Liver (tissue), 9 donors: Measurements from ENCODE around the gene TNS3. TPM values are rescaled to one million over a fixed set of nuclear protein-coding genes. Genes with fewer than 3 reads are reported as not detected.

ENCODE experiments used
- DNase-seq: peaks from one replicate; pipeline ENCODE4 v3.0.0-alpha.2; 2017; ENCODE audit warnings: low spot score
- H3K27ac ChIP-seq, 2 donors: one replicate each; pipeline ENCODE4 v1.7.0; 2013; ENCODE audit warnings: inconsistent platforms in 2 of 2, low read length in 2 of 2, control low read depth in 1 of 2, low read depth in 1 of 2, mild to moderate bottlenecking in 1 of 2
- H3K27me3 ChIP-seq, 4 donors: one replicate each; pipeline versions ENCODE4 v1.6.1 to v1.7.0; 2013; ENCODE audit warnings: low read length in 3 of 4, inconsistent platforms in 1 of 4, mild to moderate bottlenecking in 1 of 4, moderate library complexity in 1 of 4; ENCODE audit not compliant: control insufficient read depth in 4 of 4, insufficient read depth in 4 of 4
- H3K36me3 ChIP-seq, 4 donors: one replicate each; pipeline versions ENCODE4 v1.6.1 to v1.7.0; 2013; ENCODE audit warnings: low read length in 3 of 4, mild to moderate bottlenecking in 3 of 4, low read depth in 1 of 4, moderate library complexity in 1 of 4; ENCODE audit not compliant: control insufficient read depth in 4 of 4, insufficient read depth in 3 of 4
- H3K4me1 ChIP-seq, 4 donors: one replicate each; pipeline versions ENCODE4 v1.6.1 to v1.7.0; 2013; ENCODE audit warnings: low read length in 3 of 4, mild to moderate bottlenecking in 3 of 4, moderate library complexity in 1 of 4; ENCODE audit not compliant: control insufficient read depth in 4 of 4, insufficient read depth in 4 of 4
- H3K4me3 ChIP-seq, 3 donors: one replicate each; pipeline versions ENCODE4 v1.6.1 to v1.7.0; 2013; ENCODE audit warnings: low read length in 3 of 3, control low read depth in 1 of 3, low read depth in 1 of 3, mild to moderate bottlenecking in 1 of 3
- H3K9ac ChIP-seq, 2 donors: one replicate each; pipeline ENCODE4 v1.7.0; 2013; ENCODE audit warnings: low read length in 2 of 2, mild to moderate bottlenecking in 2 of 2, moderate library complexity in 2 of 2, control low read depth in 1 of 2, low read depth in 1 of 2
- H3K9me3 ChIP-seq, 4 donors: one replicate each; pipeline versions ENCODE4 v1.6.1 to v1.7.0; 2013; ENCODE audit warnings: low read length in 3 of 4; ENCODE audit not compliant: control insufficient read depth in 4 of 4
- ATF3 ChIP-seq: IDR thresholded peaks from 2 replicates; pipeline ENCODE4 v1.6.1; 2016; ENCODE audit warnings: antibody characterized with exemption
- EGR1 ChIP-seq, 2 donors: IDR thresholded peaks; 2 replicates each; pipeline ENCODE4 v1.6.1; 2016 to 2018; ENCODE audit warnings: antibody characterized with exemption in 2 of 2, low read depth in 2 of 2
- FOXA1 ChIP-seq: IDR thresholded peaks from 2 replicates; pipeline ENCODE4 v1.6.1; 2016; ENCODE audit warnings: antibody characterized with exemption
- FOXA2 ChIP-seq: IDR thresholded peaks from 2 replicates; pipeline ENCODE4 v1.6.1; 2016; ENCODE audit warnings: antibody characterized with exemption
- GABPA ChIP-seq, 2 donors: IDR thresholded peaks in 1 of 2; conservative IDR thresholded peaks in 1 of 2; 2 replicates each; pipeline ENCODE4 v1.6.1; 2016; ENCODE audit warnings: antibody characterized with exemption in 2 of 2, mild to moderate bottlenecking in 1 of 2, moderate library complexity in 1 of 2
- HNF4A ChIP-seq, 2 donors: conservative IDR thresholded peaks; 2 replicates each; pipeline ENCODE4 v1.6.1; 2016; ENCODE audit warnings: antibody characterized with exemption in 2 of 2, mild to moderate bottlenecking in 2 of 2
- JUND ChIP-seq, 2 donors: IDR thresholded peaks; 2 replicates each; pipeline ENCODE4 v1.6.1; 2016; ENCODE audit warnings: antibody characterized with exemption in 2 of 2
- NR2F2 ChIP-seq: IDR thresholded peaks from 2 replicates; pipeline ENCODE4 v1.6.1; 2016; ENCODE audit warnings: antibody characterized with exemption
- RAD21 ChIP-seq, 2 donors: IDR thresholded peaks; 2 replicates each; pipeline ENCODE4 v1.6.1; 2016; ENCODE audit warnings: antibody characterized with exemption in 2 of 2, mild to moderate bottlenecking in 2 of 2
- REST ChIP-seq: IDR thresholded peaks from 2 replicates; pipeline ENCODE4 v1.6.1; 2016; ENCODE audit warnings: antibody characterized with exemption, mild to moderate bottlenecking
- RXRA ChIP-seq, 2 donors: IDR thresholded peaks; 2 replicates each; pipeline ENCODE4 v1.6.1; 2017 to 2018; ENCODE audit warnings: antibody characterized with exemption in 2 of 2, mild to moderate bottlenecking in 1 of 2
- SP1 ChIP-seq: IDR thresholded peaks from 2 replicates; pipeline ENCODE4 v1.6.1; 2018; ENCODE audit warnings: antibody characterized with exemption, mild to moderate bottlenecking
- TAF1 ChIP-seq: conservative IDR thresholded peaks from 2 replicates; pipeline ENCODE4 v1.6.1; 2016; ENCODE audit warnings: antibody characterized with exemption, mild to moderate bottlenecking
- ZBTB33 ChIP-seq: IDR thresholded peaks from 2 replicates; pipeline ENCODE4 v1.6.1; 2016; ENCODE audit warnings: antibody characterized with exemption
- WGBS: extraction: QIAGEN DNeasy Blood & Tissue Kit; methylation state at CpG from one replicate; pipeline ENCODE4 v1.1.7; 2013; 5-methylcytosine and 5-hydroxymethylcytosine counted together
- polyA plus RNA-seq, 2 donors: library from polyadenylated mRNA; stranded (reverse) in 1 of 2; unstranded in 1 of 2; fragments of 200-250 nt in 1 of 2; fragments of >200 nt in 1 of 2; fragmentation: Nextera tagmentation in 1 of 2; extraction: Ambion mirVana in 1 of 2; gene quantifications; one replicate each; pipeline versions ENCODE4 v1.2.1 to v1.2.3, GENCODE V29; 2013 to 2015
- total RNA-seq, 2 donors: library from RNA; depleted of rRNA; stranded (reverse); fragments of >200 nt; gene quantifications; one replicate each; pipeline ENCODE4 v1.2.3, GENCODE V29; 2014
- donor health status: healthy.
- donor health status: healthy.
- donor health status: healthy.
- donor health status: healthy.
- donor health status: healthy.

The TNS3 gene
- total and polyA plus RNA-seq, 4 donors = 16.8 to 100 (median 29.5) TPM

GRCh38 chr7:47480576-47481538, 101.1 kb downstream of the TNS3 start:
- Histone ChIP-seq H3K4me1 (peaks cover 38 to 83% (median 61%) of the 10 kb centered on the region in 4 donors), H3K27me3 (no peaks in the 10 kb centered on the region), H3K9ac (peak overlapping the region; percentile 9 to 37), H3K9me3 (no peaks in the 10 kb centered on the region), H3K27ac (peak overlapping the region; percentile 69 to 73), H3K36me3 (no peaks in the 10 kb centered on the region), H3K4me3 (no peak overlapping the region)
- TF ChIP-seq REST = no peak
- no peak for TF ChIP-seq JUND (IDR thresholded peaks at IDR 0.05)
- no peak for TF ChIP-seq TAF1
- TF ChIP-seq HNF4A (conservative IDR thresholded peaks at IDR 0.05) = no peak
- TF ChIP-seq RXRA (IDR thresholded peaks at IDR 0.05) = no peak
- no peak for TF ChIP-seq RAD21 (IDR thresholded peaks at IDR 0.05)
- TF ChIP-seq ZBTB33 = no peak
- TF ChIP-seq ATF3 = no peak
- no peak for TF ChIP-seq NR2F2
- TF ChIP-seq FOXA1 = no peak
- no peak for TF ChIP-seq FOXA2
- no peak for TF ChIP-seq SP1
- no peak for DNase-seq
- 81% methylated on average over 12 of the region's 12 CpGs for WGBS

GRCh38 chr7:47479821-47480575, 101.9 kb downstream of the TNS3 start:
- Histone ChIP-seq H3K9ac (peak overlapping the region in 1 of 2 donors; percentile 37), H3K27ac (peak overlapping the region; percentile 69 to 73), H3K36me3 (no peaks in the 10 kb centered on the region), H3K9me3 (no peaks in the 10 kb centered on the region), H3K27me3 (no peaks in the 10 kb centered on the region), H3K4me3 (no peak overlapping the region), H3K4me1 (peaks cover 37 to 83% (median 59%) of the 10 kb centered on the region in 4 donors)
- TF ChIP-seq RAD21 (IDR thresholded peaks at IDR 0.05) (no peak), FOXA2 (no peak), EGR1 (IDR thresholded peaks at IDR 0.05; ENCODE audit: low read depth in 2 of 2) (no peak), GABPA (IDR thresholded peaks at IDR 0.05 in 1 of 2, conservative IDR thresholded peaks at IDR 0.05 in 1 of 2) (no peak), HNF4A (conservative IDR thresholded peaks at IDR 0.05) (no peak)
- WGBS = 82% methylated on average over 12 of the region's 12 CpGs
- DNase-seq = no peak
